Stimulated activated CD4-positive, alpha-beta T cell treated with anti-CD3 and anti-CD28 coated beads, Interleukin-1b, Interleukin-23, amount 100 ng/mL, for 48 hours (primary cell): Measurements from ENCODE around the gene PRSS21.

Experiments
- DNase-seq: peaks from one replicate; pipeline ENCODE4 v3.0.0-alpha.2; 2020

The PRSS21 gene

GRCh38 chr16:2808181-2808580, 8.9 kb upstream of the PRSS21 start:
- DNase-seq = no peak

GRCh38 chr16:2809149-2809760, 7.8 kb upstream of the PRSS21 start:
- DNase-seq = no peak

- no peak for DNase-seq
Measured at GRCh38 chr16:2810651-2811050, 6.4 kb upstream of the PRSS21 start.

GRCh38 chr16:2811703-2812471, 5.2 kb upstream of the PRSS21 start:
- no peak for DNase-seq

- DNase-seq = no peak
Measured at GRCh38 chr16:2813771-2814221, 3.2 kb upstream of the PRSS21 start.

- DNase-seq = no peak
Measured at GRCh38 chr16:2814551-2815298, 2.3 kb upstream of the PRSS21 start.

GRCh38 chr16:2815299-2815771, 1.7 kb upstream of the PRSS21 start:
- DNase-seq = no peak

GRCh38 chr16:2817340-2818271, 569 bp downstream of the PRSS21 start:
- no peak for DNase-seq

- no peak for DNase-seq
Measured at GRCh38 chr16:2818272-2818876, 1.3 kb downstream of the PRSS21 start.

- DNase-seq = no peak
Measured at GRCh38 chr16:2819179-2819938, 2.3 kb downstream of the PRSS21 start.

- no peak for DNase-seq
Measured at GRCh38 chr16:2819939-2820835, 3.1 kb downstream of the PRSS21 start.

GRCh38 chr16:2820836-2821486, 3.9 kb downstream of the PRSS21 start:
- DNase-seq = no peak

GRCh38 chr16:2821487-2822157, 4.6 kb downstream of the PRSS21 start:
- no peak for DNase-seq

GRCh38 chr16:2822158-2822495, 5.1 kb downstream of the PRSS21 start:
- no peak for DNase-seq

- DNase-seq = no peak
Measured at GRCh38 chr16:2822496-2822895, 5.5 kb downstream of the PRSS21 start.

GRCh38 chr16:2824626-2825025, 7.6 kb downstream of the PRSS21 start:
- DNase-seq = no peak

GRCh38 chr16:2825049-2825742, 8.2 kb downstream of the PRSS21 start:
- no peak for DNase-seq

- no peak for DNase-seq
Measured at GRCh38 chr16:2825906-2826305, 8.9 kb downstream of the PRSS21 start.
